HepG2 (cell line): ENCODE results near the gene KRTCAP2. TPM values are rescaled to one million over a fixed set of nuclear protein-coding genes. Genes with fewer than 3 reads are reported as not detected.
A peak's percentile ranks its signal among the peaks of the same experiment; 100 is the strongest.

Experiments used
- AGO2 ChIP-seq: fragments of 200-400 bp; formaldehyde crosslinking; optimal IDR thresholded peaks from 2 replicates; pipeline ENCODE3; 2017; ENCODE audit warnings: mild to moderate bottlenecking, low read depth, low read length, moderate library complexity
- BRD4 ChIP-seq: sonication (generic); formaldehyde crosslinking; IDR thresholded peaks from 2 replicates; pipeline ENCODE4 v1.4.0; 2020; ENCODE audit warnings: missing genetic modification reagents
- FIP1L1 ChIP-seq: fragments of 200-400 bp; formaldehyde crosslinking; IDR thresholded peaks from 2 replicates; pipeline ENCODE4 v1.6.1; 2018; ENCODE audit warnings: low read depth, mild to moderate bottlenecking, low read length, moderate library complexity, borderline replicate concordance; ENCODE audit not compliant: insufficient read depth
- SKIL ChIP-seq: sonication (generic); formaldehyde crosslinking; IDR thresholded peaks from 2 replicates; pipeline ENCODE4 v1.8.0; 2022; ENCODE audit warnings: missing genetic modification reagents, mild to moderate bottlenecking, moderate library complexity, borderline replicate concordance
- TFAP4 ChIP-seq: sonication (generic); IDR thresholded peaks from 2 replicates; pipeline ENCODE4 v1.6.1; 2016; ENCODE audit warnings: low read depth, borderline replicate concordance
- ZMAT5 ChIP-seq: sonication (generic); formaldehyde crosslinking; IDR thresholded peaks from 2 replicates; pipeline ENCODE4 v1.5.0; 2020; ENCODE audit warnings: mild to moderate bottlenecking, low read depth, missing genetic modification reagents, borderline replicate concordance
- ZNF12 ChIP-seq: sonication (generic); formaldehyde crosslinking; IDR thresholded peaks from 2 replicates; pipeline ENCODE4 v1.5.0; 2020; ENCODE audit warnings: missing genetic modification reagents
- ZNF280B ChIP-seq: sonication (generic); formaldehyde crosslinking; IDR thresholded peaks from 2 replicates; pipeline ENCODE4 v1.5.0; 2020; ENCODE audit warnings: missing genetic modification reagents, mild to moderate bottlenecking, borderline replicate concordance
- ZNF318 ChIP-seq: sonication (generic); formaldehyde crosslinking; IDR thresholded peaks from 2 replicates; pipeline ENCODE4 v1.4.0; 2020; ENCODE audit warnings: mild to moderate bottlenecking, missing genetic modification reagents
- ZNF432 ChIP-seq: sonication (generic); formaldehyde crosslinking; IDR thresholded peaks from 2 replicates; pipeline ENCODE4 v1.5.0; 2020; ENCODE audit warnings: missing genetic modification reagents, mild to moderate bottlenecking, borderline replicate concordance
- ZNF441 ChIP-seq: sonication (generic); formaldehyde crosslinking; IDR thresholded peaks from 2 replicates; pipeline ENCODE4 v1.7.0; 2021; ENCODE audit warnings: missing genetic modification reagents, borderline replicate concordance
- ZNF768 ChIP-seq: sonication (generic); formaldehyde crosslinking; IDR thresholded peaks from 2 replicates; pipeline ENCODE4 v1.4.0; 2020; ENCODE audit warnings: missing genetic modification reagents
- ZNF772 ChIP-seq: sonication (generic); formaldehyde crosslinking; IDR thresholded peaks from 2 replicates; pipeline ENCODE4 v1.5.0; 2020; ENCODE audit warnings: mild to moderate bottlenecking, missing genetic modification reagents
- ZNF850 ChIP-seq: sonication (generic); formaldehyde crosslinking; conservative IDR thresholded peaks from 2 replicates; pipeline ENCODE4 v1.9.0; 2021; ENCODE audit warnings: mild to moderate bottlenecking, missing genetic modification reagents
- polyA plus RNA-seq, 8 experiments: library from polyadenylated mRNA; depleted of rRNA in 3 of 8; stranded (reverse) in 7 of 8; unstranded in 1 of 8; fragments of >200 nt; fragmentation: Illumina TruSeq in 4 of 8; extraction: Trizol in 4 of 8; gene quantifications; 2 replicates each; pipeline versions ENCODE4 v1.2.1 to v1.2.3, GENCODE V29; 2011 to 2016; ENCODE audit warnings: low read depth in 4 of 8, missing spikeins in 1 of 8, mixed read lengths in 1 of 8; ENCODE audit not compliant: insufficient read depth in 1 of 8
- total RNA-seq, 5 experiments: library from RNA; depleted of rRNA; stranded (reverse); fragments of >200 nt; fragmentation: Illumina TruSeq; extraction: Trizol; gene quantifications; 2 replicates each; pipeline ENCODE4 v1.2.3, GENCODE V29; 2016; ENCODE audit warnings: low read depth in 1 of 5

KRTCAP2 gene
- total and polyA plus RNA-seq, 2 of the 13 experiments (the other 11 are each of a cell fraction or from before 2014, with no cell fraction given): 77.3 to 79.4 TPM

- peak; percentile 71; the same call in 1 of the 2 replicates for TF ChIP-seq TFAP4
- no peak for TF ChIP-seq SKIL (CRISPR knock-in tag)
- TF ChIP-seq ZNF850 (CRISPR knock-in tag): 0 out of 2 replicates have a peak, but pooled peaks have one; percentile 4
- no peak for TF ChIP-seq ZNF772
- peak; percentile 54 for TF ChIP-seq ZNF768
- 0 out of 2 replicates have a peak, but pooled peaks have one; percentile 5 for TF ChIP-seq ZMAT5 (CRISPR knock-in tag)
- TF ChIP-seq ZNF432 (CRISPR knock-in tag): peak; percentile 37; the same call in 1 of the 2 replicates
- peak; percentile 54; the same call in 1 of the 2 replicates for TF ChIP-seq ZNF318 (CRISPR knock-in tag)
- TF ChIP-seq FIP1L1: 0 out of 2 replicates have a peak, but pooled peaks have one; percentile 31
- TF ChIP-seq AGO2: peak; percentile 94
- TF ChIP-seq BRD4: peak; percentile 28; the same call in 1 of the 2 replicates
- peak; percentile 6; the same call in 1 of the 2 replicates for TF ChIP-seq ZNF12
- 0 out of 2 replicates have a peak, but pooled peaks have one; percentile 11 for TF ChIP-seq ZNF280B (CRISPR knock-in tag)
- peak; percentile 60 for TF ChIP-seq ZNF441 (CRISPR knock-in tag)
Observed at GRCh38 chr1:155126556-155127104, 46.5 kb downstream of the KRTCAP2 start (continued).
